H1 (cell line): Measurements from ENCODE around the gene MGLL. TPM values are rescaled to one million over a fixed set of nuclear protein-coding genes. Genes with fewer than 3 reads are reported as not detected.

ENCODE experiments used
- CTCF ChIA-PET: fragments of 300-600 bp; sonication (Branson Sonifier 250); formaldehyde crosslinking; loops from one replicate; lab custom pipeline; 2021; ENCODE audit not compliant: partially characterized antibody; lab: Charles Lee
- POLR2A ChIA-PET: fragments of 300-600 bp; sonication (Branson Sonifier 250); formaldehyde crosslinking; loops from one replicate; lab custom pipeline; 2021; ENCODE audit warnings: inconsistent platforms; ENCODE audit not compliant: partially characterized antibody; lab: Charles Lee
- DNase-seq, 2 experiments: peaks; one replicate each; pipeline versions ENCODE4 v3.0.0 to v3.0.0-alpha.2; 2010 to 2022; ENCODE audit warnings: low spot score in 2 of 2, low read depth in 1 of 2, mixed read lengths in 1 of 2
- FAIRE-seq: peaks from 2 replicates; lab custom pipeline; 2011; peaks lifted over from hg19 to GRCh38; lab: Jason Lieb, UNC
- H2AFZ ChIP-seq: 2 replicates; pipeline ENCODE4 v1.8.1; 2012; ENCODE audit warnings: low read length, inconsistent platforms
- H2AK5ac ChIP-seq: 2 replicates; pipeline ENCODE4 v1.6.1; 2013; ENCODE audit warnings: low read depth, low read length
- H2BK120ac ChIP-seq: replicated peaks from 2 replicates; pipeline ENCODE3; 2013; ENCODE audit warnings: low read depth, low read length, inconsistent platforms
- H2BK12ac ChIP-seq: 2 replicates; pipeline ENCODE4 v1.6.1; 2013; ENCODE audit warnings: low read depth, low read length
- H2BK15ac ChIP-seq: 2 replicates; pipeline ENCODE4 v1.6.1; 2013; ENCODE audit warnings: low read length
- H2BK20ac ChIP-seq: 2 replicates; pipeline ENCODE4 v1.6.1; 2013; ENCODE audit warnings: low read length
- H2BK5ac ChIP-seq: 2 replicates; pipeline ENCODE4 v1.6.1; 2013; ENCODE audit warnings: low read depth, low read length
- H3K14ac ChIP-seq: 2 replicates; pipeline ENCODE4 v1.6.1; 2013; ENCODE audit warnings: inconsistent platforms; ENCODE audit not compliant: insufficient read length
- H3K18ac ChIP-seq: 2 replicates; pipeline ENCODE4 v1.6.1; 2013; ENCODE audit warnings: low read length; ENCODE audit errors: extremely low read depth
- H3K23ac ChIP-seq: 2 replicates; pipeline ENCODE4 v1.6.1; 2013; ENCODE audit warnings: inconsistent platforms; ENCODE audit not compliant: insufficient read length
- H3K23me2 ChIP-seq: 2 replicates; pipeline ENCODE4 v1.6.1; 2013; ENCODE audit warnings: low read depth, low read length
- H3K27ac ChIP-seq: 2 replicates; pipeline ENCODE4 v1.6.1; 2011; ENCODE audit warnings: low read depth, low read length, inconsistent platforms
- H3K27me3 ChIP-seq, 4 experiments: replicated peaks in 1 of 4; 1 replicate in 1 of 4; 2 replicates in 3 of 4; pipeline versions ENCODE4 v1.6.1 to v1.8.1; 2011 to 2013; ENCODE audit warnings: low read length in 3 of 4, mild to moderate bottlenecking in 3 of 4, inconsistent platforms in 2 of 4, mixed read lengths in 2 of 4, moderate library complexity in 1 of 4; ENCODE audit not compliant: control insufficient read depth in 3 of 4, insufficient read depth in 3 of 4; ENCODE audit errors: extremely low read depth in 1 of 4
- H3K36me3 ChIP-seq, 4 experiments: 2 replicates each; pipeline versions ENCODE4 v1.6.1 to v1.8.1; 2011 to 2013; ENCODE audit warnings: mild to moderate bottlenecking in 4 of 4, low read length in 3 of 4, moderate library complexity in 2 of 4, control low read depth in 1 of 4, inconsistent platforms in 1 of 4; ENCODE audit not compliant: insufficient read depth in 4 of 4, control insufficient read depth in 2 of 4
- H3K4ac ChIP-seq: replicated peaks from 2 replicates; pipeline ENCODE3; 2013; ENCODE audit warnings: low read length, low read depth, mixed read lengths, inconsistent platforms; ENCODE audit not compliant: insufficient read length
- H3K4me1 ChIP-seq, 4 experiments: replicated peaks in 1 of 4; 1 replicate in 1 of 4; 2 replicates in 3 of 4; pipeline versions ENCODE4 v1.6.1 to v1.8.1; 2011 to 2013; ENCODE audit warnings: low read length in 3 of 4, inconsistent platforms in 2 of 4, mixed read lengths in 1 of 4; ENCODE audit not compliant: insufficient read depth in 4 of 4, control insufficient read depth in 3 of 4
- H3K4me2 ChIP-seq, 2 experiments: 2 replicates each; pipeline versions ENCODE4 v1.6.1 to v1.8.1; 2011 to 2013; ENCODE audit warnings: low read depth in 2 of 2, low read length in 2 of 2, control low read depth in 1 of 2, inconsistent platforms in 1 of 2, mild to moderate bottlenecking in 1 of 2; ENCODE audit not compliant: insufficient read depth in 1 of 2
- H3K4me3 ChIP-seq, 4 experiments: fragments of 200-600, 300-600 bp in 1 of 4; sonication (generic), shearing (Covaris generic), sonication (Bioruptor Twin) in 1 of 4; 2 replicates each; pipeline versions ENCODE4 v1.5.1 to v1.8.1; 2011 to 2016; ENCODE audit warnings: low read length in 4 of 4, low read depth in 3 of 4, control low read depth in 2 of 4, inconsistent platforms in 2 of 4, mild to moderate bottlenecking in 2 of 4, mixed read lengths in 1 of 4, moderate library complexity in 1 of 4; ENCODE audit not compliant: insufficient read depth in 2 of 4; ENCODE audit errors: extremely low read depth in 1 of 4
- H3K56ac ChIP-seq: replicated peaks from 2 replicates; pipeline ENCODE3; 2013; ENCODE audit warnings: low read depth, mild to moderate bottlenecking, mixed read lengths, low read length, inconsistent platforms; ENCODE audit not compliant: insufficient read length
- H3K79me1 ChIP-seq: 2 replicates; pipeline ENCODE4 v1.6.1; 2013; ENCODE audit warnings: low read depth, low read length, control low read depth
- H3K79me2 ChIP-seq, 2 experiments: 2 replicates each; pipeline versions ENCODE4 v1.6.1 to v1.8.1; 2012 to 2013; ENCODE audit warnings: low read length in 2 of 2, mild to moderate bottlenecking in 2 of 2, inconsistent platforms in 1 of 2; ENCODE audit not compliant: insufficient read depth in 2 of 2, control insufficient read depth in 1 of 2
- H3K9ac ChIP-seq, 4 experiments: replicated peaks in 1 of 4; 1 replicate in 1 of 4; 2 replicates in 3 of 4; pipeline versions ENCODE4 v1.6.1 to v1.8.1; 2011 to 2013; ENCODE audit warnings: low read depth in 3 of 4, low read length in 3 of 4, control low read depth in 2 of 4, mild to moderate bottlenecking in 2 of 4, moderate library complexity in 2 of 4, inconsistent platforms in 1 of 4; ENCODE audit errors: extremely low read depth in 1 of 4
- H3K9me3 ChIP-seq, 2 experiments: 2 replicates each; pipeline versions ENCODE4 v1.6.1 to v1.8.1; 2012 to 2013; ENCODE audit warnings: mild to moderate bottlenecking in 2 of 2, moderate library complexity in 2 of 2, control low read depth in 1 of 2, inconsistent platforms in 1 of 2, low read depth in 1 of 2, low read length in 1 of 2, mixed read lengths in 1 of 2; ENCODE audit not compliant: insufficient read depth in 2 of 2
- H4K20me1 ChIP-seq, 2 experiments: replicated peaks in 1 of 2; 2 replicates each; pipeline versions ENCODE3 to v1.8.1; 2011 to 2013; ENCODE audit warnings: inconsistent platforms in 2 of 2, low read length in 2 of 2, mild to moderate bottlenecking in 1 of 2; ENCODE audit not compliant: insufficient read depth in 2 of 2, control insufficient read depth in 1 of 2
- H4K5ac ChIP-seq: 2 replicates; pipeline ENCODE4 v1.6.1; 2013; ENCODE audit warnings: low read length, low read depth, mixed read lengths, inconsistent platforms; ENCODE audit not compliant: insufficient read length
- H4K8ac ChIP-seq: 2 replicates; pipeline ENCODE4 v1.8.0; 2013; ENCODE audit warnings: mild to moderate bottlenecking, moderate library complexity, low read length, inconsistent platforms; ENCODE audit not compliant: insufficient read depth; ENCODE audit errors: extremely low read depth
- H4K91ac ChIP-seq: replicated peaks from 2 replicates; pipeline ENCODE3; 2013; ENCODE audit warnings: low read length, mixed read lengths, inconsistent platforms; ENCODE audit not compliant: insufficient read length
- ATF2 ChIP-seq: IDR thresholded peaks from 2 replicates; pipeline ENCODE4 v1.6.1; 2012; ENCODE audit warnings: low read length, inconsistent platforms
- GTF2F1 ChIP-seq: IDR thresholded peaks from 2 replicates; pipeline ENCODE4 v1.6.1; 2012; ENCODE audit warnings: low read depth, low read length, improper control_type of control experiment, borderline replicate concordance
- HDAC6 ChIP-seq: IDR thresholded peaks from one replicate; pipeline ENCODE4 v1.7.1; 2012; ENCODE audit warnings: low read depth, mild to moderate bottlenecking, inconsistent platforms, low read length, moderate library complexity
- KDM4A ChIP-seq: IDR thresholded peaks from one replicate; pipeline ENCODE4 v1.7.1; 2012; ENCODE audit warnings: low read depth, mild to moderate bottlenecking, moderate library complexity, low read length, inconsistent platforms; ENCODE audit not compliant: severe bottlenecking
- RBBP5 ChIP-seq: IDR thresholded peaks from 2 replicates; pipeline ENCODE4 v1.7.1; 2012; ENCODE audit warnings: low read depth, mild to moderate bottlenecking, inconsistent platforms, low read length, moderate library complexity, borderline replicate concordance
- SRF ChIP-seq: IDR thresholded peaks from 2 replicates; pipeline ENCODE4 v1.6.1; 2011; ENCODE audit warnings: mild to moderate bottlenecking, low read depth, low read length, moderate library complexity
- WGBS, 2 experiments: shearing (Covaris generic) in 1 of 2; methylation state at CpG; one replicate each; pipeline versions ENCODE4 v1.1.6 to v1.1.7; 2013 to 2015; ENCODE audit warnings: low lambda C conversion rate in 2 of 2, mixed read lengths in 2 of 2, inconsistent platforms in 1 of 2, low coverage in 1 of 2, missing lambda C conversion rate in 1 of 2; ENCODE audit not compliant: insufficient replicate concordance in 2 of 2, insufficient coverage in 1 of 2, insufficient read length in 1 of 2; ENCODE audit errors: extremely low coverage in 1 of 2, missing lambda C conversion rate in 1 of 2; 5-methylcytosine and 5-hydroxymethylcytosine counted together
- polyA plus RNA-seq, 7 experiments: library from polyadenylated mRNA; depleted of rRNA in 3 of 7; stranded (reverse) in 5 of 7; unstranded in 2 of 7; fragments of >200 nt in 5 of 7; fragments of 200-250 nt in 2 of 7; gene quantifications; 1 replicate in 5 of 7; 2 replicates in 1 of 7; 4 replicates in 1 of 7; pipeline versions ENCODE4 v1.2.1 to v1.2.3, GENCODE V29; 2011 to 2013; ENCODE audit warnings: missing spikeins in 2 of 7, mixed read lengths in 2 of 7
- total RNA-seq: library from RNA; stranded (reverse); fragmentation: NEBNext Ultra II Directional; extraction: Animal tissue kit (Norgen Biotek cat#: 25700); gene quantifications from 2 replicates; pipeline ENCODE4 v1.2.1, GENCODE V29; 2021

Gene MGLL
- total and polyA plus RNA-seq, 2 of the 8 experiments (the other 6 are each of a cell fraction or from before 2014, with no cell fraction given) = 0.05 to 0.34 TPM

GRCh38 chr3:127673191-127674100 is 148.9 kb downstream of the MGLL start:
- Histone ChIP-seq H2BK12ac (no peak overlapping the region), H2AFZ (peak overlapping the region; percentile 6; the same call in 1 of the 2 replicates), H3K79me1 (no peaks in the 10 kb centered on the region), H3K56ac (no peak overlapping the region), H3K4me1 (peaks cover 0 to 14% (median 10%) of the 10 kb centered on the region in 4 experiments; a peak in 6 of 7 replicates), H3K23ac (no peak overlapping the region), H3K4me2 (peak overlapping the region; percentile 87 to 97), H2BK20ac (0 out of 2 replicates have a peak overlapping the region, but pooled peaks have one; percentile 13), H2AK5ac (no peak overlapping the region), H4K5ac (no peak overlapping the region), H3K36me3 (no peaks in the 10 kb centered on the region), H3K79me2 (no peaks in the 10 kb centered on the region), H4K20me1 (no peaks in the 10 kb centered on the region), H2BK120ac (no peak overlapping the region), H3K4ac (peak overlapping the region; percentile 44), H3K9ac (peak overlapping the region in 3 of 4 experiments; percentile 13 to 62 (median 40); a peak in 4 of 7 replicates), H3K18ac (no peak overlapping the region; the same call in 1 of the 2 replicates), H4K8ac (peak overlapping the region; percentile 84), H2BK15ac (peak overlapping the region; percentile 84; the same call in 1 of the 2 replicates), H3K4me3 (peak overlapping the region; percentile 58 to 98 (median 78)), H3K14ac (no peak overlapping the region), H3K23me2 (peaks cover 12% of the 10 kb centered on the region; the same call in 1 of the 2 replicates), H4K91ac (no peak overlapping the region), H3K27ac (no peak overlapping the region), H3K9me3 (no peaks in the 10 kb centered on the region), H3K27me3 (no peaks in the 10 kb centered on the region; a peak in 2 of 7 replicates), H2BK5ac (no peak overlapping the region)
- peak in 1 of 2 experiments; percentile 66 for DNase-seq
- POLR2A ChIA-PET = interaction anchor here (1.0 kb wide), 1 partner anchor 149 kb away, joined by 3 read pairs; the partner anchor contains the start of gene MGLL
- no peak for FAIRE-seq
- CTCF ChIA-PET = interaction anchor here (1.2 to 1.3 kb wide), 2 partner anchors 22 to 158 kb away, joined by 3 to 4 read pairs; no protein-coding TSS in a partner anchor
- 14% methylated on average over 43 of the region's 51 CpGs; no CpG with 5 or more reads in 1 of the 2 experiments for WGBS, 2 experiments
- no peak for TF ChIP-seq ATF2
- no peak for TF ChIP-seq GTF2F1
- 0 out of 2 replicates have a peak, but pooled peaks have one; percentile 15 for TF ChIP-seq RBBP5
- no peak for TF ChIP-seq HDAC6
- no peak for TF ChIP-seq SRF
- peak; percentile 18 for TF ChIP-seq KDM4A
